ENCODE results near the gene WDR83.
"Not testable (repeated sequence)": the region's sequence is repeated elsewhere in the genome, so short reads cannot be mapped to it uniquely, and the experiment has no call there.

WDR83 gene

GRCh38 chr19:12701596-12702282 is 35.1 kb downstream of the WDR83 start:
- no peak for DNase-seq
- in situ Hi-C loops (cut with HindIII; ENCODE audit: low pct_ligation_motif_present, low pct_unique_long_range_greater_than_20kb, low sequenced_read_pairs), result no loop called here

GRCh38 chr19:12703046-12703445 is 36.4 kb downstream of the WDR83 start:
- peak; percentile 66 for DNase-seq
- in situ Hi-C loops (cut with HindIII; ENCODE audit: low pct_ligation_motif_present, low pct_unique_long_range_greater_than_20kb, low sequenced_read_pairs), result no loop called here

- in situ Hi-C loops (cut with HindIII; ENCODE audit: low pct_ligation_motif_present, low pct_unique_long_range_greater_than_20kb, low sequenced_read_pairs), result no loop called here
- DNase-seq, result no peak
These were observed 38.6 kb downstream of the WDR83 start for GRCh38 chr19:12705169-12705568.

GRCh38 chr19:12705654-12706331 is 39.2 kb downstream of the WDR83 start:
- in situ Hi-C loops (cut with HindIII; ENCODE audit: low pct_ligation_motif_present, low pct_unique_long_range_greater_than_20kb, low sequenced_read_pairs), result no loop called here

DNA sequence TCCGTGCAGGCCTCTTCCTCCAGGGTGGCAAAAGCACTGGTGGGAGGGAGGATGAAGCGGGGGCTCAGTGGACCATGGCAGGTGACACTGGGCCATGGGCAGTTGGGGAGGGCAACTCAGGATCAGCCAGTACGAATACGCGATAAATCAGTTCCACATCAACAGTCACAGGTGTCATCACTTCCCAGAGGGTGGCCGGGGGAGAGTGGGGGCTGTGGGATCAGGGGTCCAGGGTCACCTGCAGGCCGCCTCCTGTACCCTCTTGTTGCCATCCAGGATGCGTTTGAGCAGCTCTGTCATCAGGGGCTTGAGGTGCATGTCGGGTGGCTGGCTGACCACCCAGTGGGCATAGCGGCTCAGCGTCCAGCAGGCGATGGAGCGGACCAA is 39.7 kb downstream of the WDR83 start:
- no peak for DNase-seq
- in situ Hi-C loops (cut with HindIII; ENCODE audit: low pct_ligation_motif_present, low pct_unique_long_range_greater_than_20kb, low sequenced_read_pairs), result no loop called here

More at GRCh38 chr19:12705654-12706331, 39.2 kb downstream of the WDR83 start:
- DNase-seq, result no peak

GRCh38 chr19:12708641-12709040 is 42.0 kb downstream of the WDR83 start:
- in situ Hi-C loops (cut with HindIII; ENCODE audit: low pct_ligation_motif_present, low pct_unique_long_range_greater_than_20kb, low sequenced_read_pairs), result no loop called here
- DNase-seq, result no peak

DNA sequence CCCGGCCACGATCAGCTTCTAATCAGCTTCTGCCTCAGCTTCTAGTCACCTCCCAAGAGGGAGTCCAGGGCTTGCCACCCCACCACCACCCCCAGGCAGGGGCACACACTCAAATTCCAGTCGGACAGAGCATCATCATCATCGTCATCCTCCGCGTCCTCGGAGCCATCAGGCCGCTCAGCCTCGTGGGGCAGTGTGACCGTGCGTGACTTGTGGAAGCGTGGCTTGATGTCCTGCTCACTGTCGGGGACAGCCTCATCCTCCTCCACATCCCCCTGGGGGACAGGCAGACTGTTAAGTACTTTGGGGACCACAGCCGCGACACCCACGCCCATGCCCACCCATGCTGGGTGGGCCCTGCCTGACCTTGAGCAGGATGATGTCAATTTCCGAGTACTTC is 44.6 kb downstream of the WDR83 start:
- in situ Hi-C loops (cut with HindIII; ENCODE audit: low pct_ligation_motif_present, low pct_unique_long_range_greater_than_20kb, low sequenced_read_pairs), result no loop called here
- no peak for DNase-seq

DNA sequence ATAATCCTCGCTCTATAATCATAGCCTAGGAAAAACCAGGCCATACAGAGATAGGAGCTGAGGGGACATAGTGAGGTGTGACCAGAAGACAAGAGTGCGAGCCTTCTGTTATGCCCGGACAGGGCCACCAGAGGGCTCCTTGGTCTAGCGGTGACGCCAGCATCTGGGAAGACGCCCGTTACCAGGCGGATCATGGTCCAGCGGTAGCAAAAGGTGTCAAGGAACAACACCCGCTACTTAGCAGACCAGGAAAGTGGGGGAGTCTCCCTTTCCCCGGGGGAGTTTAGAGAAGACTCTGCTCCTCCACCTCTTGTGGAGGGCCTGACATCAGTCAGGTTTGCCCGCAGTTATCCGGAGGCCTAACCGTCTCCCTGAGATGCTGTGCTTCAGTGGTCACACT is 45.5 kb downstream of the WDR83 start:
- in situ Hi-C loops (cut with HindIII; ENCODE audit: low pct_ligation_motif_present, low pct_unique_long_range_greater_than_20kb, low sequenced_read_pairs); DNase-seq: not testable (repeated sequence)

- in situ Hi-C loops (cut with HindIII; ENCODE audit: low pct_ligation_motif_present, low pct_unique_long_range_greater_than_20kb, low sequenced_read_pairs); DNase-seq: not testable (repeated sequence)
These were observed 46.7 kb downstream of the WDR83 start for GRCh38 chr19:12713304-12713703.

- no peak for DNase-seq
- in situ Hi-C loops (cut with HindIII; ENCODE audit: low pct_ligation_motif_present, low pct_unique_long_range_greater_than_20kb, low sequenced_read_pairs), result no loop called here
These were observed 48.5 kb downstream of the WDR83 start for GRCh38 chr19:12715102-12715501.

GRCh38 chr19:12715929-12716328 is 49.3 kb downstream of the WDR83 start:
- in situ Hi-C loops (cut with HindIII; ENCODE audit: low pct_ligation_motif_present, low pct_unique_long_range_greater_than_20kb, low sequenced_read_pairs), result no loop called here

GRCh38 chr19:12720296-12720695 is 53.7 kb downstream of the WDR83 start:
- in situ Hi-C loops (cut with HindIII; ENCODE audit: low pct_ligation_motif_present, low pct_unique_long_range_greater_than_20kb, low sequenced_read_pairs), result no loop called here
- DNase-seq, result no peak

More at GRCh38 chr19:12715929-12716328, 49.3 kb downstream of the WDR83 start:
- no peak for DNase-seq

DNA sequence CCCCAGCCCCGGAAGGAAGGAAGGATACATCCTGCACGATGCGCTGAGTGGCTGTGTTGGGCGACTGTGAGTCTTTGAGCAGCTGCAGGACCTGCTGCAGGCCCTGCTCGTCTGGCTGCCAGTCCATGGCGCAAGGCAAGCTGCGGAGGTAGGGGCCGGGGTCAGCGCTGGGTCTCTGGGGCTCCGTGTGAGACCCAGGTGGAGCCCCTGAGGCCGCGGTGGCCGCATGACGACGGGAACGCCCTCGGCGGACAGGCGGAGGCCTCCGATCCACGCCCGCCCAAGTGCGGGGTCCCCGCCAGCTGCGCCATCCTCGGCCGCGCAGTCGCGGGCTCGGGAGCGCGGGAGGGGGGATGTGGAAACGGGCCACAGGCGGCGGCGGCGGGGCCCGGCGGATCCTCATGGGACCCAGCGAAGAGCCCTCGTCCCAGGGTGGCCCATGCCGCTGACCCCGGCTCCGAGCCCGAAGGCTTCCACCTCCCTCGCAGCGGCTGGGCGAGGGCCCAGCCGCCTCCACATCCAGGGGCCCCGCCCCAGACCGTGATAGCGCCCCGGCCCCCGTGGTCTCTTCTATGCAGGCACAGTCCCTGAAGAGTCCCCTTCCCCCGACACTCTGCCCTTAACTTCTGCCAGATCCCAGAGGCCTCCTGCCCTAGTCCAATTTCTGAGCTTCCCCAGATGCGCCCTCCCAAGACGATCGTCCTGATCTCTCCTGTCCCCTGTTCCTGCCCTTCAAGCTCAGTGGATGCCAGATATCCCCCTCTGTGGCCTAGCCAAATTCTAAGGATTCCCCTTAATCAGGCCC is 54.4 kb downstream of the WDR83 start:
- in situ Hi-C loops (cut with HindIII; ENCODE audit: low pct_ligation_motif_present, low pct_unique_long_range_greater_than_20kb, low sequenced_read_pairs), result no loop called here
- DNase-seq, result no peak

GRCh38 chr19:12721656-12722565 is 55.3 kb downstream of the WDR83 start:
- DNase-seq, result peak; percentile 47
- in situ Hi-C loops (cut with HindIII; ENCODE audit: low pct_ligation_motif_present, low pct_unique_long_range_greater_than_20kb, low sequenced_read_pairs), result no loop called here

DNA sequence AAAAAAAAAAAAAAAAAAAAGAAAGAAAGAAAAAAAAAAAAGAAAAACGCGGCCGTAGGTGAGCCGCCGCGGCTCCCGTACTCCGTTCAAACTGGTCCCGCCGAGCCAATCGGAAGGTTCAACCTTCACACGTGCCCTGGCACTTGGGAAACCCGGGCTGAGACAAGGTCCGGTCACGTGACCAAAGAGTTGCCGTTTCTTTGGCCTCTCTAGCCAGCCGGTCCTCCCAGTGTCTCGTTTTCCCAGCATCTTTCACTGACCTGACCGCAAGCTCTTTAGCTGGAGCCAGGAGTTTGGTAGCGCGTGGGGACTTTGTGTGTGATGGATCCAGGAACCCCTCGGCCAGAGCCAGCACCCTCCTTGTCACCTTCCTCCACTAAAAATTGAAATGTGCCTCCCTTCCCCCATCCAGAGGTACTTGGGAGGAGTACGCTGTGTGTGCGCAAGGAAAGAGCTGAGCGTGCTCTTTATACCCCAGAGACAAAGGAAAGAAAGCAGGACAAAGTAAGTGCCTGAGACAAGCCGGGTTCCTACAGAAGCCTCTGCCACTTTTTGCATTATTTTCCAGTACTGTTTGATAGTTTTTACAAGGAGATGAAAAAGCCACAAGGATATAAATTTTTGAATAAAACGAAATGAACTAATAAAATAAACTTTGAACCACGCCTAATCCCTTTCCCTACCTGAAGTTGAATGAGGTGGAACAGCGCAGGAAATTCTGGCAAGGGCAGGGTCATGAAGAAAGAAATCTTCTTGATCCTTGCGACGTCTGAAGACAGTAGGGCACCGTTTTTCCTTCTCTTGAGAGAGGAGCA is 56.2 kb downstream of the WDR83 start:
- peak; percentile 98 for DNase-seq
- in situ Hi-C loops (cut with HindIII; ENCODE audit: low pct_ligation_motif_present, low pct_unique_long_range_greater_than_20kb, low sequenced_read_pairs), result no loop called here

DNA sequence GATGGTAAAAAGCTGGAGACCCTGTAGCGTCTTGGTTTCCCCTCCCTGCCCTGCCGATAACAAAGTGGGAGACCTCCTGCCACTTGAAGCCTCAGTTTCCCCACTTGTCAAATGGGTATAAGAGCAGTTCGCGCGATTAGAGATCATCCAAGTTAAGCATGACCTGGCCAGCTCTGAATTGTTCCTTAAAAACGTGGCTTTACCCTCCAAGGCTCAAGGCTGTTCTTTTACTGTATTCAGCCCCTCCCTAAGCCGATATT is 56.7 kb downstream of the WDR83 start:
- in situ Hi-C loops (cut with HindIII; ENCODE audit: low pct_ligation_motif_present, low pct_unique_long_range_greater_than_20kb, low sequenced_read_pairs), result no loop called here

DNA sequence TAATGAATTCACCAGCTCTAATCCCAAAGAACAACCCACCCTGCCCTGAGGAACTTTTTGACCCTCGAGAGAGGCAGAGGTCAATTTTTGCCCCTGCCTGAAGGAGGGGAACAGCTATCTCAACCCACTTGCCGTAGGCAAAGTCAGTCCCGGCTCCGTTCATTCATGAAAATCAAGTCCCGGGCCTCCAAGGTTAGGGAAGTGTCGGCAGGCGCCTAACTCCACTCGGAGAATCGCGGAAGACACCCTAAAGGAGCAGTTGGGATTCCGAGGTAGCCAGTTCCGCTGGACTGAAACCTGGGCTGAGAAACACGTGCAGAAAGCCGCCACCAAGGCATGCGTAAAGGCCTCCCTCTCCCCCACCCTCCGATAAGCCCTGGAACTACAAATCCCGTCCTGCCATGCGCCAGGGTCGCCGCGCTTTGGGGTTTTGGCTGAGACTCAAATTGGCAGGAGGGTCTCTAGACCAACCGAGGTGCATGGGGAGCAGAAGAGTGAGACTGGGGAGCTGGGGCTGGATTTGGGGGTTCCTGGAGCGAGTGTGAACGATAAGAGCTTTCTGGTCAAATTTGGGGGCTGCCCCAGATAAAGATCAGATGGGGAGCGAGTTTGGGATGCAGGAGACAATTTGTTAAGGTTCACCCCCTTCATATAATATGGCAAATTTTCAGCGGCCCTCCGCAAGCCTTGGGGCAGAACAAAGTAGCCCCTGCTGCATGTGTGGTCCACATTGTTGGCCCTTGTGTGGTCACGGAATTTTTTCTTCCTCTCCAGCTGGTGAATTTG is 57.2 kb downstream of the WDR83 start, which contains the start of gene TNPO2:
TSS of gene TNPO2 (minus strand) at position 292 of the 786 bp plus-strand sequence. CDS start 2,955 bp downstream, outside the sequence.
- DNase-seq, result peak; percentile 67
- in situ Hi-C loops (cut with HindIII; ENCODE audit: low pct_ligation_motif_present, low pct_unique_long_range_greater_than_20kb, low sequenced_read_pairs), result no loop called here

More for the DNA sequence above, 56.7 kb downstream of the WDR83 start:
- peak; percentile 32 for DNase-seq
